Stimulated activated CD4-positive, alpha-beta T cell treated with anti-CD3 and anti-CD28 coated beads, Interleukin-15, amount 100 ng/mL, for 24 hours (primary cell): ENCODE data around the gene KCNQ5.
"Not testable (repeated sequence)": the region's sequence is repeated elsewhere in the genome, so short reads cannot be mapped to it uniquely, and the experiment has no call there.

ENCODE experiments used
- DNase-seq: peaks from one replicate; pipeline ENCODE4 v3.0.0-alpha.2; 2020

KCNQ5 gene

GRCh38 chr6:72621291-72622093 lies at the start of gene KCNQ5:
KCNQ5 (plus strand) TSS chr6:72622064.
- DNase-seq = peak; percentile 57

GRCh38 chr6:72579865-72580264 lies 42.0 kb upstream of the KCNQ5 start:
- DNase-seq = no peak

GRCh38 chr6:72580281-72580940 lies 41.5 kb upstream of the KCNQ5 start:
- no peak for DNase-seq

DNA sequence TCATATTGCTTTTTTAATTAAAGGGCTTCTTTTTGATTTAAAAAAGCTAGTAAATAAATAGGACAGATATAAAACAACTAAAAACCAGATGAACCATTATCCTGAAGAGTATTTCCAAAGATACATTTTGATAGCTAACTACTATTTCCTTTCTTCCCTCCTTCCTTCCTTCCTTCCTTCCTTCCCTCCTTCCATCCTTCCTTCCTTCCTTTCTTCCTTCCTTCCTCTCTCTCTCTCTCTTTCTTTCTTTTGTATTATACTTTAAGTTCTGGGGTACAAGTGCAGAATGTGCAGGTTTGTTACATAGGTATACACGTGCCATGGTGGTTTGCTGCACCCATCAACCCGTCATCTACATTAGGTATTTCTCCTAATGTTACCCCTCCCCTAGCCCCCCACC lies 40.9 kb upstream of the KCNQ5 start:
- DNase-seq = not testable (repeated sequence)

- no peak for DNase-seq
Observed at GRCh38 chr6:72588155-72588554, 33.7 kb upstream of the KCNQ5 start.

GRCh38 chr6:72589096-72589495 lies 32.8 kb upstream of the KCNQ5 start:
- DNase-seq = no peak

DNA sequence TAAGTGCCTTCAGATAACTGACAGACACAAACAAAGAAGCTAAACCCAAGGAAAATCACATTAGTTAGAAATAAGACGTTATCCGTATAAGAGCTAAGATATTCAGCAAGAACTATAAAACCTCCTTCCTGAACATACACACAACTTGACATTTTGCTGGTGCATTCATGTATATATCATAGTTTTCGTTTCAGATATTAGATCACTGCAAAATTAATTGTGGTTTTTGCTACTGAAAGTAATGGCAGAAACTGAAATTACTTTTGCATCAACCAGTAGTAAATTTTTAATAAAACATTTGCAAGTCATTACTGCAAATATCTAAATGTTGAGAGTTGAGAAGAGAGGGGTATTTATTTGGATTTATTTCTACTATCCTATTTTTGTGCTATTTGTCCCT lies 26.1 kb upstream of the KCNQ5 start:
- DNase-seq = no peak

DNA sequence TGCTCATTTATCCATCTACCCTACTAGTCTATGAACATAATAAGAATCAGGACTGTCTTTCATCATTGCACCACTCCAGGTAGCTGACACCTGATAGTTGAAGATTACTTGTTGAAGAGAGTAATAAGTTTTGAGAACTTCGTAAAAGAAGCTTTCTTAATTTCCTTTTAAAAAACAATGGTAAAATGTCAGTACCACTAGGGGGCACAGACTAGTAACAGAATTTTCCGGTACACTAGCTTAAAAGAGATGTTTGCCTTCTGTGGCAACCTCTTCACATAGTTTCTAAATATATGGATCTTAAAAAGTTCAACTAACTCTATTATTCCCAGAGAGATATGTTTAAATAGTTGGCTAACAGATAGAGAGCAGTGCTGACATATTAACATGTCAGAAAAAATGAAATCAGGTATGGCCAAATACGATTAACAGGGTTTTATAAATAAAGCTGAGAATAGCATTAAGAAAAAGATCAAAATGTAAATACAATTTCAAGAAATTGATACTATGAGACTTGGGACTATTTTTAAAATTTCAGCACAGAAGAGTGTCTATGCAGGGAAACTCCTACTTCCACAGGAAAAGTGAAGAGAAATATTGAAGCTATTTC lies 5.4 kb upstream of the KCNQ5 start:
- DNase-seq = no peak

- no peak for DNase-seq
Observed at GRCh38 chr6:72617721-72618120, 4.1 kb upstream of the KCNQ5 start.

GRCh38 chr6:72619883-72620696 lies 1.8 kb upstream of the KCNQ5 start:
- peak; percentile 90 for DNase-seq

DNA sequence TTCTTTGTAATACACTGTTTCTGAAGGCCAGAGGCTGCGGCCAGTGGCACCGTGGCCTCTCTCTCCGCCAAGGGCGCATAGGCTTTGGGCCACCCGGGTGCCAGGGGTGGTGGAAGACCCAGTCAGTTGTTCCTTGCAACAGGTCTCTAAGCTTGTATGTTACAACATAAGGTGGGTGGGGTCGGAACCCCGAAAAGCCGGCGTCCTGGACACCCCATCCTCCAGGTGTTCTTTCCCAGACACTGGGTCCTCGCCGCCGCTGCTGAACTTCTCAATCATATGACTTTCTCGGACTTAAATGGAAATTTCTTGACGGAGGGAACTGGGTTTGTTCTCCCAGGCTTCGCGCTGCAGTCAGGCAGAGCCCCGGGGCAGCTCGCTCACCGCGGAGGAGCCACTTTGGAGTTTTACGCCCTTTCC lies 983 bp upstream of the KCNQ5 start:
- DNase-seq = peak; percentile 39

- peak; percentile 72 for DNase-seq
Observed at GRCh38 chr6:72622094-72622940, 453 bp downstream of the KCNQ5 start.

DNA sequence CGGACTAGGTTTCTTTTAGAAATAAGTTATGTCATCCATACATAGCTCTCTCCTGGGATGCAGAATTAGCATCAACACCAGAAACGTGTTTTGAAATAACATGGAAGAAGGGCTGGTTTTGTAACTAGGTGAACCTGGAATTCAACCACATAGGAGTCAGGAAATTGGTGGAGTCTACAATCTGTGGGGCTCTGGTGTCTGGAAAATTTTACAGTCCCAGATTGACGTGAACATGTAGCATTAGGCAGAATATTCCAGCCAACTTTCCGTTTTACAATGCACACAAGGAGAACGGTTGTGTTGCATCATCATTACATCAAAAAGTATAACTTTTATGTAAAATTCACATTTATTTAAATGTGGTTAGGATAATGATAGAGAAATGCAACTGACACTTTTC lies 1.9 kb downstream of the KCNQ5 start:
- no peak for DNase-seq

DNA sequence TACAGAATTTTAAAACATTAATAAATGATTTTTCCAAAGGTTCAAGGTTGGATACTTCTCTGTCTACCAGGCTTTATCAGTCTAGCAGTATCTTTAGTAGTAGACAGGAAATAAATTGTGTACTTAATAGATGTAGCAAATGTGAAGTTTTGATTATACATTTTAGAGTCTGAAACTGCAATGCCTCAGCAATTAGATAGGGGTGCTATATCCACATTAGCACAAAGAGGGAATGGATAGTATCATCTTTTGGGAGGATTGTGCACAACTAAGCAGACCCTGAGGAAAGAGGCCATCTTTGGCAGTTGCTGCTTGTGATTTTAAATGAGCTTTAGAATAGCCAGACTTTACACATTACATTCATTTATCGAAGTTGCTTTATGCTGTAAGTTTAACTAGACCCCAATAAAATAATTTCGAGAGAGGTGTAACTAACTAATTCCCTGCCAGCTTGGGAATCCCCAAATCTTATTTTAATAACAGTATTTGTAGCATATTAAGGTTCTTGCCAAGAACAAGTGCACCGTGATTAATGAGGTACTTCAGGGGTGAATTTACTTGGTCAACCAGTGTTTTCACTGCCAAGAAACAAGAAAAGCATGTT lies 2.8 kb downstream of the KCNQ5 start:
- DNase-seq = no peak

GRCh38 chr6:72626126-72626525 lies 4.3 kb downstream of the KCNQ5 start:
- DNase-seq = peak; percentile 19

- DNase-seq = no peak
Observed at GRCh38 chr6:72627539-72627938, 5.7 kb downstream of the KCNQ5 start.

- DNase-seq = no peak
Observed at GRCh38 chr6:72631480-72631879, 9.6 kb downstream of the KCNQ5 start.

- no peak for DNase-seq
Observed at GRCh38 chr6:72635636-72636035, 13.8 kb downstream of the KCNQ5 start.

- no peak for DNase-seq
Observed at GRCh38 chr6:72636215-72636614, 14.4 kb downstream of the KCNQ5 start.

- no peak for DNase-seq
Observed at GRCh38 chr6:72636786-72637185, 14.9 kb downstream of the KCNQ5 start.

DNA sequence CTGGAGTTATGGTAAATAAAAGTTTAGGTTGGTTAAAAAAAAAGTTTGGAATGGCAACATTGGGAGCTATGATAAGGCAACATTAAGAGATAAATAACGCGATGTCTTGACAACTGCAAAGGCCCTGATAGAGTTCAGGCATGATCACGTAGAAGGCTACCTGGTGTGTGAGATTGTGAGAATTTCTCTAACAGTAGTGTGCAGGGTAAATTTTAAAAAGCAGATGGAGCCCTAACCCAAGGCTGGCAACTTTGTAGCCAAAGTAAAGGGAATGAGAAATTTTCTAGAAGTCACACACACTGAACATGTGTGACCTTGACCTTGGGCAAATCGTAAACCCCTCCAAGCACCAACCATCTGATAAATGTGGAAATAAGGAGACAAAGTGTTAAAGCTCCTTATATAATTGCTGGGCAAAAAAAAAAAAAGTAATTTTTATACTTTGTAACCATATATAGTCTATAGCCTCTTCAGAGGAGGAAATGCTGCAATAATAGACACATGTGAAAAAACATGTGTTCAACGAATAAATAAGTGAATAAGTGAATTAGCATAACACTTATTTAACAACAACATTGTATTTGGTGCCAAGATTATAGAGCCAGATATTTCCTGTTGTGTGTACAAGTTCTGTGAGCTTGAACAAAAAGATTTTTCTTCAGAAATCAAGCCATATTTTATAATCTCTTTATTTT lies 18.2 kb downstream of the KCNQ5 start:
- DNase-seq = no peak
